Activated T-helper 17 cell treated with anti-CD3 and anti-CD28 coated beads, Interleukin-2, amount 50 U/mL, for 72 hours (primary cell): ENCODE results near the gene IGFL3. TPM values are rescaled to one million over a fixed set of nuclear protein-coding genes. Genes with fewer than 3 reads are reported as not detected.

Experiments used
- ATAC-seq: fragments of 150-1000 bp; cut with Tn5 transposase; replicated peaks from 2 replicates; pipeline ENCODE4 v1.10.0; 2021; ENCODE audit warnings: mild to moderate bottlenecking, moderate library complexity
- H3K27ac Mint-ChIP-seq: one replicate; pipeline ENCODE4 v1.8.0; 2022; ENCODE audit warnings: mixed read lengths
- H3K27me3 Mint-ChIP-seq: one replicate; pipeline ENCODE4 v1.8.0; 2022; ENCODE audit warnings: mixed read lengths
- H3K36me3 Mint-ChIP-seq: one replicate; pipeline ENCODE4 v1.8.0; 2022; ENCODE audit warnings: low read depth, mild to moderate bottlenecking, mixed read lengths
- H3K4me1 Mint-ChIP-seq: one replicate; pipeline ENCODE4 v1.8.0; 2022; ENCODE audit warnings: mixed read lengths
- H3K4me3 Mint-ChIP-seq: one replicate; pipeline ENCODE4 v1.8.0; 2022; ENCODE audit warnings: mild to moderate bottlenecking, mixed read lengths
- H3K9me3 Mint-ChIP-seq: one replicate; pipeline ENCODE4 v1.8.0; 2022; ENCODE audit warnings: mixed read lengths
- total RNA-seq, 2 donors: library from RNA; stranded (reverse); gene quantifications; one replicate each; pipeline ENCODE4 v1.2.3, GENCODE V29; 2022

IGFL3 gene
- total RNA-seq, 2 donors from 2014 or later, result not detected

GRCh38 chr19:46076031-46076880 is 48.2 kb downstream of the IGFL3 start:
- H3K4me1 Mint-ChIP-seq, result peaks cover 6% of the 10 kb centered on the region
- no peak overlapping the region for H3K4me3 Mint-ChIP-seq

GRCh38 chr19:46073268-46073922 is 51.1 kb downstream of the IGFL3 start:
- no peaks in the 10 kb centered on the region for H3K9me3 Mint-ChIP-seq
- ATAC-seq, result no peak

More at GRCh38 chr19:46076031-46076880, 48.2 kb downstream of the IGFL3 start:
- H3K36me3 Mint-ChIP-seq, result no peaks in the 10 kb centered on the region
- peaks cover 71% of the 10 kb centered on the region for H3K27me3 Mint-ChIP-seq
- H3K27ac Mint-ChIP-seq, result no peak overlapping the region
- no peak for ATAC-seq
- H3K9me3 Mint-ChIP-seq, result no peaks in the 10 kb centered on the region

More at GRCh38 chr19:46073268-46073922, 51.1 kb downstream of the IGFL3 start:
- Mint-ChIP-seq H3K4me1 (peaks cover 6% of the 10 kb centered on the region), H3K36me3 (no peaks in the 10 kb centered on the region), H3K27ac (no peak overlapping the region), H3K4me3 (no peak overlapping the region), H3K27me3 (peaks cover 75% of the 10 kb centered on the region)

Other genes with a start within 250 kb of the IGFL3 start
- 10 to 100 TPM; 13.5 to 16.4 TPM for gene IRF2BP1, start 238.5 kb downstream of the IGFL3 start, total RNA-seq
- 1 to 10 TPM; 7.4 to 7.6 TPM for gene MYPOP, start 222.1 kb downstream of the IGFL3 start, total RNA-seq
- gene NANOS2, start 209.9 kb downstream of the IGFL3 start, total RNA-seq, result not detected
- under 1 TPM in 1 of 2 donors, not detected in 1; 0.03 TPM for gene NOVA2, start 150.8 kb downstream of the IGFL3 start, total RNA-seq
- gene CCDC61, start 129.2 kb downstream of the IGFL3 start, total RNA-seq, result 10 to 100 TPM; 24.3 to 27.6 TPM
- gene PGLYRP1, start 101.6 kb downstream of the IGFL3 start, total RNA-seq, result not detected
- gene IGFL4, start 83.7 kb downstream of the IGFL3 start, total RNA-seq, result not detected
- not detected for gene IGFL2, start 23.6 kb upstream of the IGFL3 start, total RNA-seq
- gene IGFL1, start 105.1 kb upstream of the IGFL3 start, total RNA-seq, result not detected
- not detected for gene HIF3A, start 172.4 kb upstream of the IGFL3 start, total RNA-seq
- gene PPP5C, start 222.4 kb upstream of the IGFL3 start, total RNA-seq, result 100 to 1,000 TPM in 1 of 2 donors, 10 to 100 TPM in 1; 60.0 to 127 TPM